Stimulated activated CD4-positive, alpha-beta T cell treated with anti-CD3 and anti-CD28 coated beads, TNF-alpha, amount 100 ng/mL, for 48 hours (primary cell): ENCODE data around the gene TM6SF1.
"Not testable (repeated sequence)": the region's sequence is repeated elsewhere in the genome, so short reads cannot be mapped to it uniquely, and the experiment has no call there.

Source experiments
- DNase-seq, 3 donors: peaks; one replicate each; pipeline ENCODE4 v3.0.0-alpha.2; 2020; ENCODE audit warnings: low read depth in 3 of 3

The TM6SF1 gene

DNA sequence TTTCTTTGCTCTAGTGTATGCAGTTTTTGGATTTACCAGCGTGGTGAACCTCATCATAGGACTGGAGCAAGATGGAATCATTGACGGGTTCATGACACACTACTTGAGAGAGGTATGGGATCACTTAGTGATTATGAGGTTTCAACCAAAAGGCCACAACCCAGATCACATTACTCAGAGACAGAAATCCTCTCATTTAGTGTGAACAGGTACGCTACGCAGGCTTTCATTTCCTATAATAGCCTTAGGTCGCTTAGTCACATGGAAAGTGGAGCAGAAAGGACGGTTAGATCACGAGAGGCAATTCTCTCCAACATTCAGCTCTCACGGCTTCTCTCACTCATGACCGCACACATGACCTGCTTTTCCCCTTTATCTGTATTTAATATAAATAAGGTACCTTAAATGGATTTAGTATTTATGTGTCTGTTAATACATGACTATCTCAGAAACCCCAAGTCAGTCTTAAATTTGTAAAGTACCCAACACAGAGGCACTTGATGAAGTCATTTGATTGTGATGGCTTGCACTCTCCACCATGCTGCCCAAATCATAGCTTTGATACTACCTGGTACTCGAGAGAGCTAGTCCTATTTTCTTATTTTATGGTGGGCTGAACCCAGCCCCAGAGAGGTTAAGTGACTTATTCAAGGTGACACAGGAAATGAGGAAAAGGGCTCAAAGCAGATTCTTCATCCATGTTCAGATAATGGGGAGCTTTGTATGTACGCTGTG, 8.6 kb downstream of the TM6SF1 start:
- no peak for DNase-seq

DNA sequence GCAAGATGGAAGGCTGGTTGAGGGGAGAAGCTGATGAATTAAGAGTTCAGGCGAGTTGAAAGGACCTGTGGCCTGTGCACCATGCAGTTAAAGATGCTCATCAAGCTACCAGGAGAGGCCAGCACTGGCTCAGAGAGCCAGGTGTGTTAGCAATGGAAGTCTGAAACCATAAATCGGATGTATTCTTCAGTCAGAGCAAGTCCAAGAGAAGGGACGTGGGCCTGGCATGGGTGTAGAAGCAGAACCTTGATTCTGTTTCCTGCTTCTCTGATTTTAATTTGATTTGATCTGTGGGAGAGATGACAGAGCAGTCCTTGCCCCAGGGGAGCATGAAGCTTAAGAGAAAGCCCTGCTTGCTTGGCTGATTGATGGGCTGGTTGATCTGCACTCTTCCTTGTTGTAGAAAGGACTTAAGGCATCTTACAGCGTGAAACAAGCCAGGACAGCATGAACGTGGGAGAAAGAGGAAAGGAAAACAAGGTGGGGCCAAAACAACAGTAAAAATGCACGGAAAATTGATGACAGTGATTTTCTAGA, 10.9 kb downstream of the TM6SF1 start:
- DNase-seq, result no peak

DNA sequence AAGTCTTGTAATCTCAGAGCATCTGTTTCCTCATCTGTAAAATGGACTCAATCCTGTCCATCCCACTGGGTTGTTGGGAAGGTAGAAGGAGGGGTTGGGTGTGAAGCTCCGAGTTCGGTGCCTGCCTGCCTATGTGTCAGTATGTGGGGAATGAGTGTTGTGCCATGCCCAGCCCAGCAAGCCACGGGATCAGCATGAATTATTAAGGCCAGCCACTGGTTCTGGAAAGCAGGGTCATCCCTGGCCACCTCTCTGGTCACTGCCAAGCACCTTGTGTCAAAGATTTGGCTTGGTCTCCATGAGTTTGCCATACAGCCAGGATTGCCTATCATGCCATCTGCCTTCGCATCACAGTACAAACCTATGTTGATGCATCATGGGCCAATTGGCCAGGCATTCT, 11.5 kb downstream of the TM6SF1 start:
- no peak for DNase-seq

DNA sequence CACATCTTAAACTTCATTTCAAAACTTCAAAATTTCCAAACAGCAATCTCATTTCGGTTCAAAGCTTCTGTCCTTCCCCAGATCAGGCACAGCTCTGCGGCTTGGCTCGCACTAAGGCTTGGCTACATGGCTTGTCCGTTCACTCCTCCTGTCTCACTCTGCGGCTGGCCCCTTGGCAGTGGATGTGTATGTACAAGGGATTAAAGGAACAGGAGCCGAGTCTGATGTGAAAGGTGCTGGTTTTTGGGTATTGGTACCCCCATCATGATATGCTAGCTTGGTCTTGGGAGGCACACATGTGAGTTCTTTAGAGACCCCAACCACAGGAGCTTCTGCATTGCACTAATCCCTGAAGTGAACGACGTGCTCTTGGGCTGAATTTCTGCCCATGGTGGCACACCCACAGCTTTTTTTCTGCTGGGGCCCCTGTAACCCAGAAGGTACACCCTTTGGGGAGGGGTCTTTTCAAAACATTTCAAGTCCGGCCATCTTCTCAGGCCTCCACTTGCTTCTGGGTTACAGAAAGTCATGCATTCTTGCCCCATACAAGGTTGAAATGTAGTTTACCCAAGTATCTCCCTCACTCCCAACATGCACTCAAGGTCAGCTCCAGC, 12.6 kb downstream of the TM6SF1 start:
- no peak for DNase-seq

DNA sequence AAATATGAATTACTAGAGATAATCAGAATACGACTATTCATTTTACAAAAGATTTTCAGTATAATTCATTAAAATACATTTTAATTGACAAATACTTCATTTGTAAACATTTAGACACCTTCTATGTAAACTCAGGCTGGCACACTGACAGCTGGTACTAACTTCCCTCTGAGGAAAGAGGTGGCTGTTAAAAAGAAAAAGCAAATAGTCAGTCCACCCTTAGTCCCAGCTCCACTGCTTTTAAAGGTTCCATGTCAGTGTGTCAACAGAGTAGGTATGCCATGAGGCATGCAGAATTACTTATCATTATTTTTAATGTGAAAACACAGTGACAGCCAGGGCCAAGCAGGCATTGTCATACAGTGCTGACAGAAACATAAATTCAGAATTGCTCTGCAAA, 16.1 kb downstream of the TM6SF1 start:
- no peak for DNase-seq

DNA sequence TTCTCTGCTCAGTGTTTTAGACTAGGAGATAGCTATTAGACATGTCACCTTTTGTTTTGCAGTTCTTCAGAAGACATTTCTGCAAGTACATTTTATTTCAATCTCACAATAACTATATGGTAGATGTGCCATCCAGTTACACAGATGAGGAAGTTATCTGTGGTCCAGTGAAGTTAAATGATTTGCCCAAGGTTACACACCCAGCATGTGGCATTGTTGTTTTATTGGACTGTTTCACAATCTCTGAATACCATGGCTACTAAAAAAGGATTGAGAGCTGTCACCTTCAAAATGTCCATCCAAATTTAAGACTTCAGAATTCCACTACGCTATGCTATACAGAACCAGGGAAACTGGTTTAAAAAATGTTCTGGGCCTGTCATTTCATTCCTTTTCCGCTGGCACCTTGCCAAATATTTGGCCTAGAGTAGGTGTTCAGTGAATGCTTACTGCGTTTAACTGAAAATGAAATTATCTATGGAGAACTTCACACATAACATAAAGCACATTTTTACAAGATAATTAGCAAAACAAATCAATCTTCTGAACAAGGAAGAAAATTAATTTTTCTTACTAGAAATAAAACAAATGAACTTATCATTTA, 20.2 kb downstream of the TM6SF1 start:
- DNase-seq, result no peak

DNA sequence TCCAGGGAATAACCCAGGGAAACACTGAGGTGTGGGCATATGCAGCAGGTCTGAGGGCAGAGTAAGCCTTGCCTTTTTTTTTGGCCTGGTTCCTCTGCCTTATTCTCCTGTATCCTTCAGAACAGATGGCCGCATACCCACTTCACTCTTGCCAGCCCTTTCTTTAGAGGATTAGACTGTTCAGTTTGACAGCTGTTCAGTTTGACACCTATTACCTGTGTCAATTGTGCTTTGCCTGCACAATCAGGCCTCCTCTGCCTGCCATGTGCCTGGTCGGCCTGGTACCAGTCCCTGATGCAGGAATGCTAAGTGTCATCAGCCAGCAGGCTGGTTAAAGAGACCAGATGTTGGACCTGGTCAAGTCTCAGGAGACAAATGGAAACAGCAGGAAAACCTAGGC, 22.3 kb downstream of the TM6SF1 start:
- DNase-seq, result no peak

DNA sequence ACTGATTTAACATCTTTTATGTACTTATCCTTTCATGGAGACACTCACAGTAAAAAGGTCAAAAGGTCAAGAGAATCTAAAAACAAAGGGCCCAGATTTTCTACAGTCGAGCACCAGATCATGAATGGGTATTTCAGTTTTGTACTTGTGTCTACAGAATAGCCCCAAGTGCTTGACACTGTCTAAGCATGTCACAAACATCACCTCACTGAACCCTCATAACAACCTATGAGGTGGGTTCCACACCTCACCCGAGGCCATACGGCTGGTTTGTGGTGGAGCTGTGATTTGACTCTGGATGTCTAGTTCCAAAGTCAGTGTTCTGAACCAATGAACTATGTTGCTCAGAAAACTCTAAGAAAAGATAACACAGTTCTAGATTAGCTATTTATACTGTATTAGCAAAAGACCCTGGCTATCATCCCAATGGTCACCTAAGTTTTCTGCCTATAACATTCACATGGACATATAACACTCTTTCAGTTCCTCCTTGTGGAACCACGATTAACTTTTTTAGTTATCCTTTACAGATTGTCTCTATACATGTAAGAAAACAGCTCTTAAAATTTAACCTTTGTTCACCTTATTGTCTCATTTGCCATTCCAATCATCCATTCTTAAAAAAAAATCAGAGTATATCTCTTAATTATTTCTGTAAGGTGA, 25.5 kb downstream of the TM6SF1 start:
- DNase-seq, result no peak

DNA sequence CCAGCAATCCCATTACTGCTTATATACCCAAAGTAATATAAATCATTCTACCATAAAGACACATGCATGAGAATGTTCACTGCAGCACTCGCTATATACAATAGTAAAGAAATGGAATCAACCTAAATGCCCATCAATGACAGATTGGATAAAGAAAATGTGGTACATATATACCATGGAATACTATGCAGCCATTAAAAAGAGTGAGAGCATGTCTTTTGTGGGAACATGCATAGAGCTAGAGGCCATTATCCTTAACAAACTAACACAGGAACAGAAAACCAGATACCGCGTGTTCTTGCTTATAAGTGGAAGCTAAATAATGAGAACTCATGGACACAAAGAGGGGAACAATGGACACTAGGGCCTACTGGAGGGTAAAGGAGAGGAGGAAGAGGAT, 34.7 kb downstream of the TM6SF1 start:
- not testable (repeated sequence) for DNase-seq

DNA sequence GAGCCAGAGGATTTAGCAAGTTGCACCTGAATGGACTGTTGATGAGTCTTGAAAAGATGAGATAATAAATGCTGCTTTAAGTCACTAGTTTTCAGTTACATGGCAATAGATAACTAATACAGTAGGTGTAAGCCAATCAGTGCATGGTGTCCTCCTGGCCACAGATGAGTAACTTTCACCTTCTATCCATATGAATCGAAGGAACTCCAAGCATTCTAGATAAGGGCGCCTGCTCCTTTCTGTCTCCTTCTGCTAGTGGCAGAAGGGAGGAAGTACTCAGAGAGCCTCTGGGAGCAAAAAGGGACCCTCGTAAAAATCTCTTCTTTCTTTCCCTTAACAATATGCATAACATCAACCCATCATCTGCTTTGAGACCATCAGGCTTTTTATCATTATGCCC, 37.3 kb downstream of the TM6SF1 start:
- DNase-seq, result no peak

DNA sequence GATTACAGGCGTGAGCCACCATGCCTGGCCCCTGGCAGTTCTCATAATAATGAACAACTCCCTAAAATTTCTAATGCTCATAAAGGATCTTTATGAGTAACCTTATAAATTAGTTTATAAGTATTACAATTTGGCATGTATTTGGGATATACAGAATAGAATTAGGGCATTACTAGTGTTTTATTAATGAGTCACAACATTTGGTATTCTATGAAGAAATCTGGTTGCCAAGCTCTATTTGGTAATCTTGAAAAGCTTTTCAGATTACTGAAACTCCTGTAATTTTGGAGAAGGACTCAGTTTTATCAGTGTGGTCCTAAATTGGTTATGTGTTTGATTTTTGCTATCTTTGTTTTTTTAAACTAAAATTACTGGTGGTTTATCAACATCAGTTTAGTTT, 45.8 kb downstream of the TM6SF1 start:
- DNase-seq, result no peak

DNA sequence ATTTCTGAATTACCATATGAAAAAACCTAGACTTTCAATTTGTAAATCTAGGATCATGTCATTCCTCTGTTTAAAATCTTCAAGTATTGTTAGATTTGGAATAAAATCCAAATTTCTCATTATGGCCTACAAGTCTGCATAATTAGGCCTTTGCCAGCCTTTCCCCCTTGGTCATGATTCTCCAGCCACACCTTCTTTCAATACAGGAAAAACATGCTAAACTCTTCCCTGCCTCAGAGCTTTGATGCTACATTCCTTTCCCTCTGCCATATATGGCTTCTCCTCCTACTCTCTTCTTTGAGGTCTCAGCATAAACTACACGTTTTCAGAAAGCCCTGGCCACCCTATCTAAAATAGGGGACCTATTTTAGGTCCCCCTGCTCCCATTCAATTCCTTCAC, 48.5 kb downstream of the TM6SF1 start:
- no peak for DNase-seq

DNA sequence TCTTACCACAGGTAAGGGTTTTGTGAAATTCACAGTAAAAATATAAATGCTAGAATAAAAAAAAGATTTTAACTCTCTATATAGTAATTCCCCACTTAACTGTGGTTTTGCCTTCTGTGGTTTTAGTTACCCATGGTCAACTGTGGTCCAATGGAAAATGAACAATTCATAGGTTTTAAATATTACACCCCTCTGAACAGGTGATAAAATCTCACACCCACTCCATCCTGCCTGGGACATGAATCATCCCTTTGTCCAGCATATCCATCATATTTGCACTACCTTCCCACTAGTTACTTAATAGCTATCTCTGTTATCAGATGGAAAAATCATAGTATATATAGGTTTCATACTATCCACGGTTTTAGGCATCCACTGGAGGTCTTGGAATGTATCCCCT, 50.9 kb downstream of the TM6SF1 start:
- no peak for DNase-seq

DNA sequence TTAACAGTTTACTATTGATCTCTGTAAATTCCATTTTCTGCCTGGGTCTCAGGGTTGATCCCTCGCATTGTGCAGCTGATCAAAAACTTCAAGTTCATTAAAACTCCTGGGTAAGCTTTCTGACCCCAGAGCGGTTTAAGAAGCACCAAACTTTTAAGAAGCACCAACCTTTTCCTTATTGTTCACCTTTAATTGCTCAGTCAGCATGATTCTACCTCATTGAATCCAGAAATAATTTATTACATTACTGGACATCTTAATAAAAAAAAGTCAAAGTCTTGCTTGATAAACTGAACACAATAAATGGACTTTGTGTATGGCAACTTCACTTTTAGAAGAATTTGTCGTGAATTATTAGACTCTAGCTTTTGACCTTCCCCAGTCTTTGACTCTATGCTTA, 53.3 kb downstream of the TM6SF1 start:
- no peak for DNase-seq

DNA sequence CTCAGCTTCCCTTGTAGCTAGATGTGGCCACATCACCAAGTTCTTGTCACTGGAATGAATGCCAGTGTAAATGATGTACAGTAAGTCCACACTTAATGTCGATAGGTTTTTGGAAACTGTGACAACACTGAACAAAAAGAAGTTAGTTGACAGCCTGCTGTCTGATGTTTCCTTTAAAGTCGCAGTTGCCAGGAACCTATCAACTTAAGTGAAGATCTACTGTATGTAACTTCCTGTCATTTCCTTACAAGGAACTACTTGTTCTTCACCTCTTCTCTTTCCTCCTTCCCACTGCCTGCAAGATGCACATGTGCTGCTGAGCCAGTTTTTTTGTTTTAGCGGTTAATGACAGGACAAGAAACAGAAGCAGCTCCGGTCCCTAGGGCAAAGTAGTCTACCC, 55.6 kb downstream of the TM6SF1 start:
- DNase-seq, result no peak

DNA sequence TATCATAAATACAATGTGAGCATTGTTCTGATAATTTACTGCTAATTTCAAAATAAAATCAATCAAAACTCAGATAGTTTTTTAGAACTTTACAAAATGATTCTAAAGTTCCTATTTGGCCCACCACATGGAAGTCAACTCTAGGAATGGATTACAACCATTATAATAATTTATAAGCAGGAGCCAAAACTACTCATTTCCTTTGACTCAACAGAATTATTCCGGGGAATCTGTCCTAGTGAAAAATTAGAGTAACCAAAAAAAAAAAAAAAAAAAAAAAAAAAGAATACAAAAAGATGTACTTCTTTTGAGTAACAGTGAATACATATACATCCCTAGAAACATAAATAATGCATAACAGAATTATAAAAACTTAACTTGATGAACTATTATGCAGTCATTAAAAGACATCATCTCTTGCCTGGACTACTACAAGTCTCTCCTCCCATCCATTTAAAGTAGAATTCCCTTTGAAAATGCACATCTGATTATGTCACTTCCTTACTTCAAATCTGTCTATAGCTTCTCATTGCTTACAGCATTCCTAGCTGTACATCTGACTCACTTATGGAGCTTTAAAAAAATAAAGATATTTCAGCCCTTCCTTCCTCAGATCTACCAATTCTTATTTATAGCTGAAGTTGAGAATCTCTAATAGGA, 56.8 kb downstream of the TM6SF1 start:
- DNase-seq, result no peak

DNA sequence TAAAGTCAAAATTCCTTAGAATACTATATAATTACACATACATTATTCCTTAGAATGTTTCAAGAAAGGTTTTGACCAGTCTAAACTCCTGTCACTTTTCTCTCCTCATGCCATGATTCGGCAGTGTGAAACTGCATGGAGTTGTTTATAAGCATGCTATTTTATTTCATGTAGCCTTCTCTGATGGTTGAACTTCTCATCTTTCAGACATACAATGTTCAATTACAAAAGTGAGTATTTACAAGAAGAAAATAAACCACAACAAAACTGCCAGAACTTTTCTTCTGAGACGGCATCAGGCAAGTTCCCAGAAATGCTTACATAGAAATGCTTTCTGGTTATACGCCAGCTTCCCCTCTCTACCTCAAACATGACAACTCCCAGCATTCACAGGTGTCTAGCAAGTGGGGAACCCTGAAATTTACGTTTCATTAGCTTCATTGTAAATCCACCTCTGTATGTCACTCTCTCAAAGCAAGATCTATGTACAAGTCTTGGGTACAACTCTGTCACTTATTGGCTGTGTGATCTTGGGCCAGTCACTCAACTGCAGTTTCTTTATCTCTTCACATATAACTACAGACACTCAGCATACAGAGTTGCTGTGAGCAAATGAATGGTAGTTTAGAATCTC, 57.4 kb downstream of the TM6SF1 start:
- DNase-seq, result no peak

DNA sequence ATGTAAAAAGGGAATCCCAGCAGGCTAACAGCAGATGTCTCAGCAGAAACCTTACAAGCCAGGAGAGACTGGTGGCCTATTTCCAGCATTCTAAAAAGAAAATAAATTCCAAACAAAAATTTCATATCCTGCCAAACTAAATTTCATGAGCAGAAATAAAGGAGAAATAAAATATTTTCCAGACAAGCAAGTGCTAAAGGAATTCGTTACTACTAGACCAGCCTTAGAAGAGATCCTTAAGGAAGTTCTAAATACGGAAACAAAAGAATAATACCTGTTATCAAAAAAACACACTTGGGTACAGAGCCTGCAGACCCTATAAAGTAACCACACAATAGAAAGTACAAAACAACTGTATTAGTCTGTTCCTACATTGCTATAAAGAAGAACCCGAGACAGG, 58.8 kb downstream of the TM6SF1 start:
- no peak for DNase-seq

DNA sequence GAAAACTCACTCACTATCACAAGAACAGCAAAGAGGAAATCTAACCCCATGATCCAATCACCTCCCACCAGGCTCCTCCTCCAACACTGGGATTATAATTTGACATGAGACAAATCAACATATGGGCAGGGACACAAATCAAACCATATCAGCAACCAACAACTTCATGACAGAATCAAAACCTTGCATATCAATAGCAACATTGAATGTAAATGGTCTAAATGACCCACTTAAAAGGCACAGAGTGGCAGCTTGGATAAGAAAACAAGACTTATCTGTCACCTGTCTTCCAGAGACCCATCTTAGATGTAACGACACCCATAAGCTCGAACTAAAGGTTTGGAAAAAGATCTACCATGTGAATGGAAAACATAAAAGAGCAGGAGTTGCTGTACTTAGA, 59.4 kb downstream of the TM6SF1 start:
- DNase-seq, result no peak

DNA sequence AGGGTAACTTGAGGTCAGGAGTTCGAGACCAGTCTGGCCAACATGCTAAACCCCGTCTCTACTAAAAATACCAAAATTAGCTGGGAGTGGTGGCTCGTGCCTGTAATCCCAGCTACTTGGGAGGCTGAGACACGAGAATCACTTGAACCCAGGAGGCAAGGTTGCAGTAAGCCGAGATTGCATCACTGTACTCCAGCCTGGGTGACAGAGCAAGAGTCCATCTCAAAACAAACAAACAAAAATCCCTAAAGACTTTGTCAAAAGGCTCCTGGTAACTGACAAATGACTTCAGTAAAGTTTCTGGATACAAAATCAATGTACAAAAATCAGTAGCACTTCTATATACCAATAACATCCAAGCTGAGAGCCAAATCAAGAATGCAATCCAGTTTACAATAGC, 62.1 kb downstream of the TM6SF1 start:
- not testable (repeated sequence) for DNase-seq

DNA sequence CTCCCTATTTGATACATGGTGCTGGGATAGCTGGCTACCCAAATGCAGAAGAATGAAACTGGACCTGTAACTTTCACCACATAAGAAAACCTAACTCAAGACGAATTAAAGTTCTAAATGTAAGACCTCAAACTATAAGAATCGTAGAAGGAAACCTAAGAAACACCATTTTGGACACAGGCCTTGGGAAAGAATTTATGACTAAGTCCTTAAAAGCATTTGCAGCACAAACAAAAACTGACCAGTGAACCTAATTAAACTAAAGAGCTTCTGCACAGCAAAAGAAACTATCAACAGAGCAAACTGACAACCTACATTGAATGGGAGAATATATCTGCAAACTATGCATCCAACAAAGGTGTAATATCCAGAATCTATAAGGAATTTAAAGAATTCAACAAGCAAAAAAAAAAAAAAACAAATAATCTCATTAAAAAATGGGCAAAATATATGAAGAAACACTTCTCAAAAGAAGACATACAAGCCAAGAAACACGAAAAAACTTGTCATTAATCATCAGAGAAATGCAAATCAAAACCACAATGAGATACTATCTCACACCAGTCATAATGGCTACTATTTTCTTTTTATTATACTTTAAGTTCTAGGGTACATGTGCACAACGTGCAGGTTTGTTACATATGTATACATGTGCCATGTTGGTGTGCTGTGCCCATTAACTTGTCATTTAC, 63.2 kb downstream of the TM6SF1 start:
- no peak for DNase-seq
